ENCODE data around the gene HCN3. TPM values are rescaled to one million over a fixed set of nuclear protein-coding genes. Genes with fewer than 3 reads are reported as not detected.

Gene HCN3
- total RNA-seq, 4 donors from 2014 or later = 6.6 to 12.8 (median 10.4) TPM

DNA sequence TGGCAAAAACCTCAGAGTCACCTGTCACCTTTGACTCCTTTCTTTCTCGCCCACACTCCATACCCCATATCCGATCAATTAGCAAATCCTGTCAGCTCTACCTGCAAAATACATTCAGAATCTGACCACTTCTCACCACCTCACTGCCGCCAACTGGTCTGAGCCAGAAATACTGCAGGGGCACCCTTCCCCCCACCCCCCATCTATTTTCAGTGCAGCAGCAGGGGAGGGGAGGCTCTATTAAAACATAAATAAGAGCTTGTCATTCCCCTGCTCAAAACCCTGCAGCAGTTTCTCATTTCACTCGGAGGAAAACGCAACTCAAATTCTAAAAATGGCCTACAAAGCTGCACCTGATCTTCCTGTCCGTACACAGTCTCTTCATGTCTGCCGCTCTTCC is 20.1 kb downstream of the HCN3 start:
- TF ChIP-seq POLR2A (IDR thresholded peaks at IDR 0.05) (no peak), EP300 (IDR thresholded peaks at IDR 0.05) (no peak), POLR2AphosphoS5 (IDR thresholded peaks at IDR 0.05) (no peak)
- TF ChIP-seq, protein P1, sequence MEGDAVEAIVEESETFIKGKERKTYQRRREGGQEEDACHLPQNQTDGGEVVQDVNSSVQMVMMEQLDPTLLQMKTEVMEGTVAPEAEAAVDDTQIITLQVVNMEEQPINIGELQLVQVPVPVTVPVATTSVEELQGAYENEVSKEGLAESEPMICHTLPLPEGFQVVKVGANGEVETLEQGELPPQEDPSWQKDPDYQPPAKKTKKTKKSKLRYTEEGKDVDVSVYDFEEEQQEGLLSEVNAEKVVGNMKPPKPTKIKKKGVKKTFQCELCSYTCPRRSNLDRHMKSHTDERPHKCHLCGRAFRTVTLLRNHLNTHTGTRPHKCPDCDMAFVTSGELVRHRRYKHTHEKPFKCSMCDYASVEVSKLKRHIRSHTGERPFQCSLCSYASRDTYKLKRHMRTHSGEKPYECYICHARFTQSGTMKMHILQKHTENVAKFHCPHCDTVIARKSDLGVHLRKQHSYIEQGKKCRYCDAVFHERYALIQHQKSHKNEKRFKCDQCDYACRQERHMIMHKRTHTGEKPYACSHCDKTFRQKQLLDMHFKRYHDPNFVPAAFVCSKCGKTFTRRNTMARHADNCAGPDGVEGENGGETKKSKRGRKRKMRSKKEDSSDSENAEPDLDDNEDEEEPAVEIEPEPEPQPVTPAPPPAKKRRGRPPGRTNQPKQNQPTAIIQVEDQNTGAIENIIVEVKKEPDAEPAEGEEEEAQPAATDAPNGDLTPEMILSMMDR (IDR thresholded peaks at IDR 0.05) = no peak
- Histone ChIP-seq H3K9me3 (no peaks in the 10 kb centered on the region), H3K4me1 (peaks cover 15% of the 10 kb centered on the region), H3K27ac (no peak overlapping the region), H3K4me3 (no peak overlapping the region), H3K36me3 (no peaks in the 10 kb centered on the region), H3K27me3 (peaks cover 24% of the 10 kb centered on the region)
- 77% methylated on average over 7 of the region's 7 CpGs for WGBS
- no peak for DNase-seq (ENCODE audit: low spot score in 2 of 2)

GRCh38 chr1:155300024-155300423 is 22.8 kb downstream of the HCN3 start:
- no peak for DNase-seq (ENCODE audit: low spot score in 2 of 2)
- H3K9me3 ChIP-seq = no peaks in the 10 kb centered on the region
- no peak overlapping the region for H3K4me3 ChIP-seq
- 98% methylated on average over 8 of the region's 8 CpGs for WGBS
- H3K27ac ChIP-seq = no peak overlapping the region
- TF ChIP-seq POLR2A (IDR thresholded peaks at IDR 0.05) (no peak), POLR2AphosphoS5 (IDR thresholded peaks at IDR 0.05) (no peak), EP300 (IDR thresholded peaks at IDR 0.05) (no peak)
- TF ChIP-seq, protein P1 (IDR thresholded peaks at IDR 0.05) = no peak
- H3K36me3 ChIP-seq = no peaks in the 10 kb centered on the region
- H3K27me3 ChIP-seq = peaks cover 12% of the 10 kb centered on the region
- peaks cover 9% of the 10 kb centered on the region for H3K4me1 ChIP-seq

DNA sequence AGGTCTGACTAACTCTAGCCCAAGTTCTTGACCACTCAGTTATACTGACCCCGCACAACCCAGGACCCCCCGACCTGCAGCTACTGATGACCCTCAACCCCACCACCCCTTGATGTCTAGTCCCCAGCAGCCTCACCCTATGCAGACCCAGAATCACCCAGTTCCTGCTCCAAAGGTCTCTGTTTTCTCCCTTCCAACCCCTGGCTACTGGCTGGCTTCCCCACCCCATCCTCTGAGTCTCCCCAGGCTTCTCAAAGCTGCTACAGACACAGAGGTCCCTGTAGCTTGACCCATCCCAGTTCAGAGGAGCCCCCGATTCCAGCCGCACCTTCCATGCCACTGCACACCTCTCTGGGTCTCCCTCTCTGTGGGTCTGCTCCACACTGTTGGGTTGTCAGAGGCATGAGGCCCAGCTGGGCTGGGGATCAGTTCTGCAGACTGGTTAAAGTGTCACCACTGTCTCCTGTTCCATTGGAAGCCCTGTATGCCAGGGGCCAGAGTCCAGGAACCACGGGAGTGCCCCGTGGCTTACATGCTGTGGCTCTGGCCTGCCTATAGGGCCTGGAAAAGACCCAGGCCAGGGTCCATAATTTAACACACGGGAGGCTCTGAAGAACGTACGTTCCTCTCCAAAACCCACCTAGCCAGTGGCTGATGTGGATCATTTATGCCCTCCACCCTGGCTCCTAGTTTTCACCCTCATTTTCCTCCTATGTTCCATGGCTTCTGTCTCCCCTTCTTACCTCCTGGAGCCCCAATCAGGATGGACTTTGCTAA is 23.5 kb downstream of the HCN3 start:
- TF ChIP-seq POLR2AphosphoS5 (IDR thresholded peaks at IDR 0.05) (no peak), POLR2A (IDR thresholded peaks at IDR 0.05) (no peak), EP300 (IDR thresholded peaks at IDR 0.05) (no peak)
- TF ChIP-seq, protein P1 (IDR thresholded peaks at IDR 0.05) = no peak
- Histone ChIP-seq H3K4me3 (no peak overlapping the region), H3K36me3 (no peaks in the 10 kb centered on the region), H3K9me3 (no peaks in the 10 kb centered on the region), H3K27ac (no peak overlapping the region), H3K4me1 (peaks cover 4% of the 10 kb centered on the region), H3K27me3 (peaks cover 5% of the 10 kb centered on the region)
- DNase-seq (ENCODE audit: low spot score in 2 of 2) = no peak
- WGBS = 94% methylated on average over 9 of the region's 9 CpGs

- no peak for DNase-seq (ENCODE audit: low spot score in 2 of 2)
- Histone ChIP-seq H3K9me3 (no peaks in the 10 kb centered on the region), H3K4me3 (no peak within 1 kb of the TSS), H3K27me3 (no peaks in the 10 kb centered on the region), H3K27ac (no peak within 1 kb of the TSS), H3K4me1 (peaks cover 2% of the 10 kb centered on the region), H3K36me3 (no peaks in the 10 kb centered on the region)
- TF ChIP-seq, protein P1 (IDR thresholded peaks at IDR 0.05) = no peak
- TF ChIP-seq POLR2A (IDR thresholded peaks at IDR 0.05) = no peak
- TF ChIP-seq POLR2AphosphoS5 (IDR thresholded peaks at IDR 0.05) = no peak
- 89% methylated on average over 5 of the region's 5 CpGs for WGBS
Observed at GRCh38 chr1:155301342-155301841, 24.1 kb downstream of the HCN3 start, which contains the start of gene PKLR. Gene PKLR, minus strand, starts transcription at chr1:155301438. Its CDS starts 43 bp downstream, at chr1:155301395.

GRCh38 chr1:155304558-155305063 is 27.3 kb downstream of the HCN3 start:
- Histone ChIP-seq H3K36me3 (no peaks in the 10 kb centered on the region), H3K27me3 (no peaks in the 10 kb centered on the region), H3K9me3 (no peaks in the 10 kb centered on the region), H3K4me3 (no peak overlapping the region), H3K4me1 (peaks cover 8% of the 10 kb centered on the region), H3K27ac (no peak overlapping the region)
- DNase-seq (ENCODE audit: low spot score in 2 of 2) = no peak
- TF ChIP-seq EP300 (IDR thresholded peaks at IDR 0.05) (no peak), POLR2AphosphoS5 (IDR thresholded peaks at IDR 0.05) (no peak), POLR2A (IDR thresholded peaks at IDR 0.05) (no peak)
- TF ChIP-seq, protein P1 (IDR thresholded peaks at IDR 0.05) = no peak
- 81% methylated on average over 11 of the region's 11 CpGs for WGBS
